Neural cell (in vitro differentiated cells): ENCODE measurements around the gene GRM3.

Experiments
- POLR2AphosphoS5 ChIP-seq: IDR thresholded peaks from 2 replicates; pipeline ENCODE4 v1.6.1; 2012
- RAD21 ChIP-seq: fragments of 450-650 bp; conservative IDR thresholded peaks from 2 replicates; pipeline ENCODE4 v1.6.1; 2014; ENCODE audit warnings: antibody characterized with exemption, mild to moderate bottlenecking, moderate library complexity
- TF ChIP-seq, protein P1 (sequence below): fragments of 450-650 bp; IDR thresholded peaks from 2 replicates; pipeline ENCODE4 v1.5.1; 2014; ENCODE audit warnings: antibody characterized with exemption, mild to moderate bottlenecking, moderate library complexity; ENCODE audit not compliant: poor library complexity, severe bottlenecking

DNA sequence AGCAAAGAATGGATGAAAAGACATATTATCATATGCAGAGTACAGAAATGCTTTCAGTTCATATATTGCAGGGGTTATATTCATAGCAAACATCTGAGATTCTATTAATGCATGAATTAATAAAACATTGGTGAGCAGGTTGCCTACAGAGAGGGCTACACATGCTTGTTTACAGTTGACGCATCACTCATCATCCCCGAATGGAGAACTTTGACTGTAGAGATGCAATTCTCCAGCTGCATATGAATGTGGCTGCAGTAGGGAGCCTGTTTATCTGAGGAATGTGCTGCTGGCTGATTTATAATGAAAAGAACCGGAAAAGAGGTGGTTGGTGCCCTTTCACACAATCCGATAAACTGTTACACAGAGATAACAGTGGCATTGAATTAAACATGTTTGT is 116.5 kb downstream of the GRM3 start:
- TF ChIP-seq, protein P1, sequence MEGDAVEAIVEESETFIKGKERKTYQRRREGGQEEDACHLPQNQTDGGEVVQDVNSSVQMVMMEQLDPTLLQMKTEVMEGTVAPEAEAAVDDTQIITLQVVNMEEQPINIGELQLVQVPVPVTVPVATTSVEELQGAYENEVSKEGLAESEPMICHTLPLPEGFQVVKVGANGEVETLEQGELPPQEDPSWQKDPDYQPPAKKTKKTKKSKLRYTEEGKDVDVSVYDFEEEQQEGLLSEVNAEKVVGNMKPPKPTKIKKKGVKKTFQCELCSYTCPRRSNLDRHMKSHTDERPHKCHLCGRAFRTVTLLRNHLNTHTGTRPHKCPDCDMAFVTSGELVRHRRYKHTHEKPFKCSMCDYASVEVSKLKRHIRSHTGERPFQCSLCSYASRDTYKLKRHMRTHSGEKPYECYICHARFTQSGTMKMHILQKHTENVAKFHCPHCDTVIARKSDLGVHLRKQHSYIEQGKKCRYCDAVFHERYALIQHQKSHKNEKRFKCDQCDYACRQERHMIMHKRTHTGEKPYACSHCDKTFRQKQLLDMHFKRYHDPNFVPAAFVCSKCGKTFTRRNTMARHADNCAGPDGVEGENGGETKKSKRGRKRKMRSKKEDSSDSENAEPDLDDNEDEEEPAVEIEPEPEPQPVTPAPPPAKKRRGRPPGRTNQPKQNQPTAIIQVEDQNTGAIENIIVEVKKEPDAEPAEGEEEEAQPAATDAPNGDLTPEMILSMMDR: no peak
- TF ChIP-seq RAD21 (no peak), POLR2AphosphoS5 (no peak)
